Activated CD4-positive, alpha-beta T cell treated with anti-CD3 and anti-CD28 coated beads, Interleukin-2, amount 50 U/mL, for 16 hours (primary cell): ENCODE measurements around the gene LRRC8E.
"Not testable (repeated sequence)": the region's sequence is repeated elsewhere in the genome, so short reads cannot be mapped to it uniquely, and the experiment has no call there.

Experiments used
- DNase-seq: peaks from one replicate; pipeline ENCODE4 v3.0.0-alpha.2; 2020

LRRC8E gene

DNA sequence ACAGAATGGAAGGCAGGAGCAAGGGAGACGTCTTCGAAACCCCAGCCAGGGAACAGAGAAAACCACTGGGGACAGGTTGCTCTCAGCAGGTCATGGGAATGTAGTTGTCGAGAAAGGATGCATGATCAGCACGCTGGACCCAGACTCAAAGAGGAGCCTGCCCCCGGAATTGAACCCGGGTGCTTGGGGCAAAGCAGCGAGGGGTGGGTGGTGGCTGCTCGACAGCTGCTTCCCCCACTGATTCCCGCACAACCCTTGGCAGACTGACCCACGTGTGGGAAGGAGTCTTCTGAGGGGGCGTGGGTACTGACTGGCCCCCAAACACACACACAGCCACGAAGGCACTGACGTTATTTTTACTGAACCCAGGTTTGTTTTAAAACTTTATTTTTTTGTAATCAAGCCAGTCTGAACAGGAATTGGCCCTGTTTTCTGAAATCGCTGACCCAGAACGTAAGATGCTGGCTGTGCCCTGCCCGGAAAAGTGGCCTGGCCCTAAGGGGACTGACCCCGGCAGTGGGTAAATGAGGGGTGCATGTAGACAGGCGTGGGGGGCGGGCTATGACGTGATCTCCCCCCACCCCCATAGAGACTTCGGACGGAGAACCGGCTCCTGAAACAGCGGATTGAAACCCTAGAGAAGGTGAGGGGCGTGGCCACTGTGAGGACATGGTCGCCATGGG is 32.7 kb upstream of the LRRC8E start:
- DNase-seq: no peak

DNA sequence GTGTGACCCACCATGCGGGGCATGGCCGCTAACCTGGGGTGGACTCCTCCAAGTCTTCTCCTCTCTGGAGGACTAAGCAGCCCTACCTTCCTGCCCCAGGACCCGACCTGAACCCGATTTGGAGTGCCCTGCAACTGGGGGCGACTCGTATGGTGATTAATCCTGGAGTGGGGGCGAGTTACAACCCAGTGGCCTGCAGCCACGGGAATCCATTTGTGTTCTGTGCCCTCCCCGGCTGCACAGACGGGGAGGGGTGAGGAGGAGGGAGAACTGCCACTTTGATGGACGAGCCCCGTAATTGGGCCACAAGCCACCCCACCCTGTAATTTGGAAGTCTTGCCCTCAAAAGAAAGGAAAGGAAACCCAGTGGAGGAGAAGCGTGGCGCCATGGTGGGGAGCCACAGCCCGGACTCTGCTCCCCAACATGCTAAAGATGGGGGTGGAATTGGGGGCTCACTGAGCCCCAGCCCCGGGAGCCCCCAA is 32.2 kb upstream of the LRRC8E start:
- DNase-seq: no peak

DNA sequence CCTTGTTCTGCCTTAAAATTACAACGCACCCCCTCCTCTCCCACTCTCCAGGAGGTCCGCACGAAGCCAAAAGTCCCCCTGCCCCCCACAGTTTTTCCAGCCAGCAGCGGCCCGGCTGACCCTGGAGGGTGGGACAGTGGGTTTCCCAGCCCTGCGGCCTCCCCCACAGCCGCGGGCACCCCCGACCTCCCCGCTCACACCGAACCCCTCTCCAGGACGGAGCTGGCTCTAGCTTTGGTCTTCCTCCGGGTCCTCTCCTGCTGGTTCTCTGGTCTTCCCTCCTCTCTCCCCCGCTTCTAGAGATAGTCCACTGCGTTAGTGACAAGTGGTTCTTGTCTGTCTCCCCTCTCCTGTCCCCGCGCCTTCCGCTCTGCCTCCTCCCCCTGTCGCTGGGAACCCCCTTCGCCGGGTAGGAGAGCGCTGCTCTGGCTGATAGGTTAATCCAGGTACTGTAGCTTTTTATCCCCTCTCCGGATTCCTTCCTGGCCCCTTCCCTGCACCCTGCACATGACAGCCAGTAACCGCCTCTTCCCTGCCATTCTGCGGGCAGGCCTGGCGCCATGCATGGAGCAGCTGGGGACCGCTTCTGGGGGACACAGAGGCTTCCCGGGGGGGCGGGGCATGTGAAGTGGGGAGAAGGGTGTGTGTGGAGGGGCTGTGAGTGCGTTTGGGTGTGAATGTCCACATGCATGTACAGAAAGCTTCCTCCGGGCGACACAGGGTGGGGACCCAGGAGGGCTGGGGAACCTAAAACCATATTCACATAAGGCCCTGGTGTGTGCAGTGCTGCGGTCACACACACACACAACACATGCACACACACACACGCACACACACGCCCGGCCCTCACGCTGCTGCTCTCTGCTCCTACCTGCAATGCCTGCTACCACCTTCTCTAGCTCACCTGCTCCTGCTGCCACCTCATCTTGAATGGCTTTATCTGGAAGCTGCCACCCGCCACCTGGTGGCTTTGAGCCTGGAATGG is 31.3 kb upstream of the LRRC8E start:
- no peak for DNase-seq

DNA sequence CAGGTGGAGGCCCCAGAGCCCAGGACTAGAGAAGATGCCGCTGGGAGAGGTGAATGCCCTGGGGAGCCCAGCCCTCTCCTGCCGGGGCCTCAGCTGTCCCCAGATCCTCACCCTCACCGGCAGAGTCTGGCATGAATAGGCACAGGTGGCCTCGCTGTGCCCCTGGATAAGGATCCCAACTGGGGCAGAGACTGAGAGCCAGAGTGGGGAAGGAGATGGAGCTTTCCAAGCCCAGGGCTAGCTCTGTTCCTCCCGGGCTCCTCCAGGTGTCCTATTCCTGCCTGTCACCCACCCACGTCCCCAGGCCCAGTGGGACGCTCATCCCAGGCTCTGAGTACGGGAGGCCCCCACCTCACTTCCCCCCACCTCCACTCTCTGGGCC is 30.6 kb upstream of the LRRC8E start:
- DNase-seq: no peak

DNA sequence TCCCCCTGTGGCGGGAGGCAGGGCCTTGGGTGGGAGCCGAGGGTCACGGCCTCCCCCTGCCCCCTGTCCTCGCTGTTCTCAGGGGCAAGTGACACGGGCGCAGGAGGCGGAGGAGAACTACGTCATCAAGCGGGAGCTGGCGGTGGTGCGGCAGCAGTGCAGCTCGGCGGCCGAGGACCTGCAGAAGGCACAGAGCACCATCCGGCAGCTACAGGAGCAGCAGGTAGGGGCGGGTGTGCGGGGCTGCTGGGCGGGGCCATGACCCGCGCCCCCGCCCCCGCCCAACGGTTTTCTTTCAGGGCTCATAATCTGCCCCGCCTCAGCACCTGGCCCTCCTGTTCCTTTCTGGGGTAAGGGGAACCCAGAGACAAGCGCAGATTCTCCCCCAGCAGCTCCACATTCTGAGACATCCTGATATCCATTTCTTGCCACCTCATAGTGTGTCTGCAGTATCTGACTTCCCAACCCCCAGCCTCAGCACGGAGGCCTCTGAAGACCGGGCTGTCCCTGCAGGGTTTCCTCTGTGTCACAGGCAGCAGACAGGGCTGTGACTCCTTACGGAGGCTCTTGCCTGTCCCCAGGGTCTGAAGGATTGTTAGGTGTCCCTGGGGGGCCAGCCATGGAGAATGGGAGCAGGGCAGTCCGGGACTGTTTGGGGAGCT is 30.1 kb upstream of the LRRC8E start:
- no peak for DNase-seq

DNA sequence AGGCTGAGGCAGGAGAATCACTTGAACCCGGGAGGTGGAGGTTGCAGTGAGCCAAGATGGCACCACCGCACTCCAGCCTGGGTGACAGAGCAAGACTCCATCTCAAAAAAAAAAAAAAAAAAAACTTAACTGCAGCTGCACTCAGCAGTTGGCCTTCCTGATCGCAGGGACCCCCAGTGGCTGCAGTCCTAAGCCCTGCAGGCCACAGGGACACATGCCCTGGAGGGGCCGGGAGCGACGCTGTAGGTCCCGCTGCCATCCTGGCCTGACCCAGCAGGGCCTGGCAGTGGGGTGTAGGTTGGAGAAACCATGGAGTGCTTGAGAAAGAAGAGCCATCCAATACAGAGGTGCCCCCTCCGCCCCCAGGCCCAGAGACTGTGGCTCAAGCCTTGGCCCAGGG is 29.2 kb upstream of the LRRC8E start:
- DNase-seq: not testable (repeated sequence)

DNA sequence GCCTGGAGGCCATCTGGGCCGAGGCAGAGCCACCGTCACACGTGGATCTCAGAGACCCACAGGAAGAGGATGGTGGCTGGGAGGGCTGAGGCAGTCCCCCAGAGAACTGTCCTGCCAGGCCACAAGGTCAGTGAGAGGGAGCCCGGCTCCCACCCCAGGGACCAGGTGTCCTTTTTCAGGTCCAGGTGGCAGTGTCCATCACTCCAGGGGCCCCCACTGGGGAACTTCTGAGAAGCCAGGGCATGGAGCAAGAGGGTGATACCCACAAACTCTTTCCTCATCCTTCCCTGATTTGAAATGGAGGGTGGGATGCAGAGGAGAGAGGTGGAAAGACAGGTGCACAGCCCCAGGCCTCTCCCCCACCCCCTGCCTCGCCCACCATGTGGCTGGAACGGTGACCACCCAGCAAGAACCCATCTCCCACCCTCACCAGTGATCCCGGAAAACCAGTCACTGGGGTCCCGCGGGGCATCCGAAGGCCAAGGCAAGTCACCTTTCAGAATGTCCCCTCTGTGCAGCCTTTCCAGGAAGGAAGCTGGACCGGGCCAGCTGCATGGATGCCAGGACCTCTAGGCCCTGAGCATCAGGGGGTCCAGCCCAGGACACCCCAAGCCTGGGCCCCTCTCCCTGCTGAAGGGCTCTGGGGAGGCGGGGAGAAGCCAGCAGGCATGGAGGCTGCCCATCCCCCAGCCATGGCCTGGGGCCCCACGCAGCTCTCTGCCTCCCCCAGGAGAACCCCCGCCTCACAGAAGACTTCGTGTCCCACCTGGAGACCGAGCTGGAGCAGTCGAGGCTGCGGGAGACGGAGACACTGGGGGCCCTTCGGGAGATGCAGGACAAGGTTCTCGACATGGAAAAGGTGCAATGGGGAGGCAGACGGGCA is 28.2 kb upstream of the LRRC8E start:
- DNase-seq: no peak

DNA sequence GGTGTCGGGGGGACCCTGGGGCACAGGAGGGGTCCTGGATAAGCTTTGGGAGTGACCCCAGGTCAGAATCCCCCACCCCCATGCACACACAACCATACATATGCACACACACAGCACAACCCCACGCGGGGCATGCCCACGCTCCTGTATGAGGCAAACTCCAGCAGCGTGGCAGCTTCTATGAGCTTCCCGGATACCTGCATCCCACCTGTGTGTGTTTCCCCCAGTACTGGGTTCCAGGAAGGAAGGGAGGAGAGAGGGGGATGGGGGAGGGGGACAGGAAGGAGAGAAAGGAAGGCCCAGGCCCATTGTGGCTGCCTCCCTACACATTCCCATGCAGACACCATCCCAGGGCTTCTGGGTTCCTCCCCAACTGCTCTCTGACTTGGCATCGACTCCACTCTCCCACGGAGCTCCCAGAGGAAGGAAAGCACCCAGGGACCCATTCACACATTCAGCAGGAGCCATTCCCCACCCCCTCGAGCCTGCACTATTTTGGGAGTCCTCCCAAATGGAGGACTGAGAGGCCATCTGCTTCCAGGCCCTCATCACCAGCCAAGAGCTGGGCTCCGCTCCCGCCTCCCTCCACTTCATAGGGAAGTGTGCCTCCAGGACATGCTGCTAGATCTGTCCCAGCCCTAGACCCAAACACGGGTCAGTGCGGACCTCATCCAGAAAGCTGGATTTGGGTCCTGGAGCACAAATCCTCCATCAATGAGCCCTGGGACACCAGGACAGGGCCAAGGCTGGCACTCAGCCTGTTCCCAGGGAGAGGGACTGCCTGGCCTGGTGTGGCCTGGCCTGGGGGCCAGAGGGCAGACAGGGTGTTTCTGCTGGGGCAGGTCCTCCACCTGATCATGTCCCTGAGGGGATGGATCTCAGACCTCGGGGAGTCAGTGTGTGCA is 27.3 kb upstream of the LRRC8E start:
- DNase-seq: no peak

DNA sequence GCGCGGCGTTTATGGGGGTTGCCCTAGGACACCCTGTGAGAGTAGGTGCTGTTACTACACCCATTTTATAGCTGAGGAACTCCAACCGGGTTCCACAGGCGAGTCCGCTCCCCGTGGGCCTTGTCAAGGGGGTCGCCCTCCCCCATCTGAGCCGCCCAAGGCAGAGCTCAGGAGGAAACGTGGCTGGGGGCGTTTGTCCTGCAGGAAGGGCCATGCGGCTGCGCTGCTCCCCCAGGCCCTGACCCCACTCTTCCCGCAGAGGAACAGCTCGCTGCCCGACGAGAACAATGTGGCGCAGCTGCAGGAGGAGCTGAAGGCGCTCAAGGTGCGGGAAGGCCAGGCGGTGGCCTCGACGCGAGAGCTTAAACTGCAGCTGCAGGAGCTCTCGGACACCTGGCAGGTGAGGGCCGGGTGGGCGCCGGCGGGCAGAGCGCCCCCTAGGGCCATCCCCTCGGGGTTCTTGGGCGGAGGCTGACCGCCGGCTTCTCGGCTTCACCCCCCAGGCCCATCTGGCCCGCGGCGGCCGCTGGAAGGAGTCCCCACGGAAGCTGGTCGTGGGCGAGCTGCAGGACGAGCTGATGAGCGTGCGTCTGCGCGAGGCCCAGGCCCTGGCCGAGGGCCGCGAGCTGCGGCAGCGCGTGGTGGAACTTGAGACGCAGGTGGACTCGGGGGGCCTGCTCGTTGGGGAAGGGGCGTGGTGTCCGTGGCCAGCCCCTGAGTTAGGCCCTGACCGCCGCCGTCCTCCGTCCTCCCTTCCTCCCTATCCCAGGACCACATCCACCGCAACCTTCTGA is 26.5 kb upstream of the LRRC8E start:
- no peak for DNase-seq

DNA sequence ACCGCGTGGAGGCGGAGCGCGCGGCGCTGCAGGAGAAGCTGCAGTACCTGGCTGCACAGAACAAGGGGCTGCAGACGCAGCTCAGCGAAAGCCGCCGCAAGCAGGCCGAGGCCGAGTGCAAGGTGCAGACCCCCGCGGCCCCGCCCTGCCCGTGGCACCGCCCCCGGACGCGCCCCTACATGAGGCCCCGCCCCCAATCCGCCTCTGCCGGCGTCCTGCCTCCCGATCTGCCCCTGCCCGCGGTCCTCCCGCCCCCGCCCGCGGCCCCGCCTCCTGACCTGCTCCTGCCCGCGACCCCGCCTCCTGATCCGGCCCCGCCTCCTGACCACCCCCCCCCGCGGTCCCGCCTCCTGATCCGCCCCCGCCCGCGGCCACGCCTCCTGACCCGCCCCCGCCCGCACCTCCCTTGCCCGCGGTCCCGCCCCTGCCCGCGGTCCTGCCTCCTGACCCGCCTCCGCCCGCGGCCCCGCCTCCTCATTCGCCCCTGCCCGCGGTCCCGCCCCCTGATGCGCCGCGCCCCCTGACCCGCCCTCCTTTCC is 25.8 kb upstream of the LRRC8E start:
- peak; percentile 73 for DNase-seq

DNA sequence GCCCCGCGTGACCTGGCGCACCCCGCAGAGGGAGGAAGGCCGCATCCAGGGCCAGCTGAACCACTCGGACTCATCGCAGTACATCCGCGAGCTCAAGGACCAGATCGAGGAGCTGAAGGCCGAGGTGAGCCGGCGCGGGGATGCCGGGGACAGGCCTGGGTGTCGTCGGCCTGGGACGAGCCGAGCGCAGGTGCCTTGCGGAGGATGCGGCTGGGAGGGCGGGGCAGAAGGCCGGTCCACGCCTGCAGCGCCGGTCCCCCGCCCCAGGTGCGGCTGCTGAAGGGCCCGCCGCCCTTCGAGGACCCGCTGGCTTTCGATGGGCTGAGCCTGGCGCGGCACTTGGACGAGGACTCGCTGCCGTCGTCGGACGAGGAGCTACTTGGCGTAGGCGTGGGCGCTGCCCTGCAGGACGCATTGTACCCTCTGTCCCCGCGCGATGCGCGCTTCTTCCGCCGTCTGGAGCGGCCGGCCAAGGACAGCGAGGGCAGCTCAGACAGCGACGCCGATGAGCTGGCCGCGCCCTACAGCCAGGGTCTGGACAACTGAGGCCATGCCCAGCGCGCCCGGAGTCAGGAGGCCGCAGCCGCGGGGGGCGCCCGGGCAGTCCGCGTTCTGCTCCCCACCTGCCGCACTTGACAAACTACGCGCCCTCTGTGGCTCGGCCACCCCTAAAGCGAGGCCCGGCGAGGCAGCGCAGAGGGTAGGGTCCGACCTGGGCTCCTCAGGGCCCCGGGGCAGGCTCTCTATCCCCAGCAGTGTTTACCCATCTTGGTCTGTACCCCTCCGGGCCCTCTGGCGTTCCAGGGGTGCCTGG is 24.9 kb upstream of the LRRC8E start:
- DNase-seq: no peak

DNA sequence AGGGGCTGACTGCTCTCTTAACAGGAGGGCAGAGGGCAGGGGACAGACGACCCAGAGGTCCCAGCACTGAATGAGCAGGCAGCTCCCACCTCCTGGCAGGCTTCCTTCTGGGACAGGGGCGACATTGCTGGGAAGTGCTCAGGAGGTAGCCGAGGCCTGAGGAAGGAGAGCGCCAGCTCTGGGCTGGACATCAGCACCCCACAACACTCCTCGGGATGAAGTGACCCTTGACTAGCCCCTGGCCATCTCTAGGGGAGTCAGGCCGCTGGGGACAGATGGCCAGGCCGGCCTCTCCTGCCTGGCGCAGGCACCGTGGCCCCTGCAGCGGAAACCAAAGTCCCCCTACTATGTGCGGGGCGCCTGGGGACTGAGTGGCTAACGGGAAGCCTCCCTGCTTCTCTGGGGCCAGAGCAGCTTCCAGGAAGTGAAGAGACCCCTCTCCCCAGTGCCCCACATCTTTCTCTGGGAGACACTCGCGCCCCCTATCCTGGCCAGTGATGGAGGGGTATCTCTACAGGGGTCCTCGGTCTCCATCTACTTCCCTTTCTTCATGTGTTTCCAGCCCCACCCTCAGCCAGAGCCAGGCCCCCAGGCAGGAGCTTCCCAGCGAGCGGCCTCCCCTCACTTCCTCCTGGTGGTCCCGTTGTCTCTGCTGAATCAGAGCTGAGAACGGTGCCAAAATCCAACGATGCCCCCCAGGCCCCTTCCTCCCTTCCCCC is 24.2 kb upstream of the LRRC8E start:
- DNase-seq: no peak

DNA sequence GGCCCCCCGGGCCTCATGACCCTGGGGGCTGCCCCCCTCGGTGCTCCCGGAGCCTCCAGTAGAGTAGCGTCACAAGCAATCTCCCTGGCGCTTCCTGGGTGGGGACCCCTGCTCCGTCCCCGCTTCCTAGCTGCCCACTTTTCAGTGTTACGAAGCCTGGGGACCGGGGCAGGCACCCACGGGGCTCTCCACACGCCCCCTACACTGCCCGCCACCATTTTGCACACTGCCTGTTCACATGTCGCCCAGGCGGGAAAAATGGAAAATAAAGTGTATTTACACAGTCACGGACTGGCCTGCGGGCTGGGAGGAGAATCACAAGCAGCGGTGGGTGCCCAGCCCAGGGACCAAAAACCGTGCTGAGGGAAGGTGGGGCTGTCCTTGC is 23.6 kb upstream of the LRRC8E start:
- DNase-seq: no peak

DNA sequence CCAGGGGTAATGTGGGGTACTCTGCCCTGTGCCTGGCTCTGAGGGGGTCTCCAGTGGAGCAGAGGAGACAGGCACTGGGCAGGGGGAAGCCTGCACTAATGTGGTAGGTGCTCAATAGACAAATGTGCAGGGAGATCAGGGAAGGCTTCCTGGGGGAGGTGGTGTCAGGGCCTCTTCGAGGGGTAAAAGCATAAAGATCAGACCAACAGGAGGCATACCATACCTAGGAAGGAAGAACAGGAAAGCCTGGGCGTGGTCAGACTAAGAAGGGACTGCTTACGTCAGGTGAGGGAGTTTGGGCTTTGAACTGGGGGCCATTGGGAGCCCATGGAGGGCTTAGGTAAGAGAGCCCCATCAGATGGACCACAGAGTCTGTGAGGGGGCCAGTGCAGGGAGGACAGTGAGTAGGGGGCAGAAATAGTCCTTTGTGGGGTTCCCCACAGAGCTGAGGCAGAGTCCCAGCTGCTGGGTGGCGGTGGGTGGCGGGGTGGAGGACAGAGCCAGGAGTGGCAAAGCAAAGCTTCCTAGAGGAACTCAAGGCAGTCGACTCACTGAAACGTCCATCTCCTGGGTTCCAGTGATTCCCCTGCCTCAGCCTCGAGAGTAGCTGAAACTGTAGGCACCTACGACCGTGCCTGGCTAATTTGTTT is 22.9 kb upstream of the LRRC8E start:
- DNase-seq: no peak

DNA sequence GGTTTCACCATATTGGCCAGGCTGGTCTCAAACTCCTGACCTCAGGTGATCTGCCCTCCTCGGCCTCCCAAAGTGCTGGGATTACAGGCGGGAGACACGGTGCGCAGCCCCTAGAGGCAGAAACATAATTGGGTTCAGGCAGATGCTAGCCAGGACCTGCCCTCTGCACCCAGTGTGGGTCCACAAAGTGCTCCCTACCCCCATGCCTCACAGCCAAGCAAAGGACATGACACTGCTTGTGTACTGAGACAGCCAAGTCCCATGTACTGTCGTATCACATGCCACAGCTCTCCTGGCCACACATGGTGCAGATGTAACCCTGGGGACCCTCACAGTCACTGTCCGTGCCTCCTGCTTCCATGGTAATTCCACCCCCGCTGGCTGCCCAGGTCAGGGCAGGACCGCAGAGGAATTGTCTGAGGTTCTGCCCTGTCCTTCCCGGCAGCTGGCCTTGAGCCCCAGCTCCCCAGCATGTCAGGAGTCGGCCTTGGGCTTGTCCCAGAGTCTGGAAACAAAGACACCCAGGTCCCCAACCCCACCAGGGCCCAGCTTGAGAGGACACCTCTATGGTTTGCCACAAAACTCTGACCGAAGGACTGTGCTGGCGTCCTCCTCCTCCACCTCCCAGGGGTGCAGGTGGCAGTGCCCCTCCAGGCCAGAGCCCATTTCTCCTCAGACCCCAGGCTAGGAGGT is 21.8 kb upstream of the LRRC8E start:
- no peak for DNase-seq

DNA sequence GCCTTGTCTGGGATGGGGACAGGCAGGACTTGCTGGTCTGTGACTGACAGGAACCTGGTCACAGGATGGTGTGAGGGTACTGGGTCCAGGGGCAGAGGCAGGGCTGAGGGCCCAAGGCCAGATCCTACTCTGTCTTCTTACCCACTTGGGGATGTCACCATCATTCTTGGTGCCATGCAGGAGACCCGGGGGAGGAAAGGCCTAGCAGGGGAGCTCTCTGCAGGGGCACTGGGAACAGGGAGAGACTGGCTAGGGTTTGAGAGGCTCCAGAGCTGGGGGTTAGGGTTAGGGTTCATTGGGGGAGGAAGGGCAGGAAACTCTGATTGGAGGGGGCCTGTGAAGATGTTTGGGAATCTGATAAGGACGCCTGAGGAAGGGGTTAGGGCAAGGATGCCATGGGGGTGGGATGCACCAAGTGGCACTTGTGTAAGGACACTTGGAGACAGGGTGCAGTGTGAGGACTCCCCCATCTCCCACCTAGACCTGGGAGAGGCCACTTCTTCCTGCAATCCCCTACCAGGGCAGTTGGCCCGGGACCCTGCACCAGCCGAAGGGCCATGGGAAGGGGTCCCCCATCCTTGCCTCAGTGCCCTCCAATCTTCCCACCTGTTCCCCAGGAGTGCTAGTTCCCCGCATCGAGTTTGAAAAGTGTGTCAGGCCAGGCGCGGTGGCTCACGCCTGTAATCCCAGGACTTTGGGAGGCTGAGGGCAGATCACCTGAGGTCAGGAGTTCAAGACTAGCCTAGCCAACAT is 21.0 kb upstream of the LRRC8E start:
- no peak for DNase-seq

DNA sequence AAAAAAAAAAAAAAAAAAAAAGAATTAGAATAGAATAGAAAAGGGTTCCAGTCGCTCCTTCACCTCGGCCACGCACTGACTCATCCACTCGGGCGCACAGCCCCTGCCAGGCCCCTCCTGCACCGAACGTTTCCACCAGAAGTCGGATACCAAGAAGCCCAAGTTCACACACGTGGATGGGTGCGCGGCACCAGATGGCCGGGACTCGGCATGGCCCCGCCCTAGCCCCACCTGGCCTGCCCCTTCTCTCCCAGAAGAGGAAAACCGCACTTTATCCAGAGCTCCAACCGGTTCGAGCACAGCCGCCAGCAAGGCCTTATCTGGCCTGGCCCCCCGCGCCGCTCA is 20.0 kb upstream of the LRRC8E start:
- DNase-seq: no peak
